ENCODE results near the gene ZCCHC14. TPM values are rescaled to one million over a fixed set of nuclear protein-coding genes. Genes with fewer than 3 reads are reported as not detected.
A peak's percentile ranks its signal among the peaks of the same experiment; 100 is the strongest.

ZCCHC14 gene
- total and polyA plus RNA-seq, 2 of the 13 experiments (the other 11 are each of a cell fraction or from before 2014, with no cell fraction given), result 12.4 to 12.5 TPM

DNA sequence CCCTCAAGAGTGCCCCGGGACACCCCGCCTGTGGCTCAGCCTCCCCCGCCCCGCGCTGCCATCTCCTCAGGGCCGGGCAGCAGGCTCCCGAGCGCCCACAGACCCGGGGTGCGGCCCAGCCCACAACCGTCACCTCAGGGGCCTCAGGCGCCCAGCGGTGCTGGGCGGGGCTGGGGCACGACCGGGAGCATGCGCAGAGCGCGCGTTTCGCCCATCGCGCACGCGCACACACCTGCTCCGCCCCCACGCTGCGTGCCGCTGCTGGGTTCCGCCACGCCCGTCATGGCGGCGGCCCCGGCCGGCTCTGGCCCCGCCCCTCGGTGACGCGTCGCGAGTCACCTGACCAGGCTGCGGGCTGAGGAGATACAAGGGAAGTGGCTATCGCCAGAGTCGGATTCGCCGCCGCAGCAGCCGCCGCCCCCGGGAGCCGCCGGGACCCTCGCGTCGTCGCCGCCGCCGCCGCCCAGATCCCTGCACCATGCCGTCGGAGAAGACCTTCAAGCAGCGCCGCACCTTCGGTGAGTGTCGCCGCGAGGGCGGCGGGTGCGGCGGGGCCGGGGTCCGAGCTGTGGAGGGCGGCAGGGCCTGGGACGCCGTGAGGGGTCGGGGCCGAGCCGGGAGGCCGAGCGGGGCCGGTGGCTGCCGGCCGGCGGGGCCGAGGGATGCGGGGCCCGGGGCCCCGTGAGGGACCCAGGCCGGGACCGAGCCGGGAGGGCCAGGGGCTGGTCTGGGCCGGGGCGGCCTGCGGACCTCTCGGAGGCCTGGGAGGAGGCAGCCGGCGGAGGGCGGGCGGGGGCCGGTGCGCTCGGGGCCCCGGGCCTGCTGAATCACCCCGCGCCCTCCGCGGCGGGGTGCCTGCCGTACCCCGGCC is 100.6 kb downstream of the ZCCHC14 start, which contains the start of gene MAP1LC3B (continued):
- TF ChIP-seq ZNF891 (CRISPR knock-in tag; IDR thresholded peaks at IDR 0.05) (peak; percentile 95), ZNF552 (CRISPR knock-in tag; IDR thresholded peaks at IDR 0.05; ENCODE audit: borderline replicate concordance) (no peak), ZNF746 (CRISPR knock-in tag; IDR thresholded peaks at IDR 0.05) (no peak; the same call in 1 of the 2 replicates), ZMYM4 (CRISPR knock-in tag; IDR thresholded peaks at IDR 0.05) (peak; percentile 91), HDAC2 (CRISPR knock-in tag; IDR thresholded peaks at IDR 0.05) (peak; percentile 74; the same call in 1 of the 2 replicates), TRIM24 (CRISPR knock-in tag; IDR thresholded peaks at IDR 0.05) (no peak), MZF1 (CRISPR knock-in tag; IDR thresholded peaks at IDR 0.05; ENCODE audit: borderline replicate concordance) (no peak), NONO (IDR thresholded peaks at IDR 0.05) (no peak), NONO (CRISPR knock-in tag; conservative IDR thresholded peaks at IDR 0.05) (peak; percentile 99), CCAR2 (optimal IDR thresholded peaks at IDR 0.05; ENCODE audit: low read depth, low read length) (no peak), STAG1 (CRISPR knock-in tag; IDR thresholded peaks at IDR 0.05) (no peak), SSRP1 (CRISPR knock-in tag; IDR thresholded peaks at IDR 0.05) (peak; percentile 37; the same call in 1 of the 2 replicates), ZNF235 (CRISPR knock-in tag; IDR thresholded peaks at IDR 0.05; ENCODE audit: borderline replicate concordance) (peak; percentile 96), KLF13 (CRISPR knock-in tag; IDR thresholded peaks at IDR 0.05) (no peak), NR2F6 (IDR thresholded peaks at IDR 0.05) (no peak), NR2F6 (CRISPR knock-in tag; IDR thresholded peaks at IDR 0.05) (peak; percentile 80), LBX2 (CRISPR knock-in tag; IDR thresholded peaks at IDR 0.05; ENCODE audit: borderline replicate concordance) (no peak; the same call in 1 of the 2 replicates), UBTF (CRISPR knock-in tag; IDR thresholded peaks at IDR 0.05) (peak; percentile 89), ZNF350 (CRISPR knock-in tag; IDR thresholded peaks at IDR 0.05; ENCODE audit: borderline replicate concordance, low read depth) (peak; percentile 9; the same call in 1 of the 2 replicates), ZNF784 (CRISPR knock-in tag; IDR thresholded peaks at IDR 0.05; ENCODE audit: borderline replicate concordance) (peak; percentile 99), ELF4 (CRISPR knock-in tag; IDR thresholded peaks at IDR 0.05; ENCODE audit: borderline replicate concordance) (peak; percentile 97), BORCS8-MEF2B (CRISPR knock-in tag; IDR thresholded peaks at IDR 0.05) (peak; percentile 93), SOX6 (IDR thresholded peaks at IDR 0.05) (no peak), SOX6 (CRISPR knock-in tag; IDR thresholded peaks at IDR 0.05) (peak; percentile 58; the same call in 1 of the 2 replicates)
- TF ChIP-seq, protein P1, sequence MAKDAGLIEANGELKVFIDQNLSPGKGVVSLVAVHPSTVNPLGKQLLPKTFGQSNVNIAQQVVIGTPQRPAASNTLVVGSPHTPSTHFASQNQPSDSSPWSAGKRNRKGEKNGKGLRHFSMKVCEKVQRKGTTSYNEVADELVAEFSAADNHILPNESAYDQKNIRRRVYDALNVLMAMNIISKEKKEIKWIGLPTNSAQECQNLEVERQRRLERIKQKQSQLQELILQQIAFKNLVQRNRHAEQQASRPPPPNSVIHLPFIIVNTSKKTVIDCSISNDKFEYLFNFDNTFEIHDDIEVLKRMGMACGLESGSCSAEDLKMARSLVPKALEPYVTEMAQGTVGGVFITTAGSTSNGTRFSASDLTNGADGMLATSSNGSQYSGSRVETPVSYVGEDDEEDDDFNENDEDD (CRISPR knock-in tag; IDR thresholded peaks at IDR 0.05; ENCODE audit: borderline replicate concordance), result no peak

Measured in HepG2 (cell line).